ENCODE data around the gene ZNF23.

- TF ChIP-seq PRDM15 (CRISPR knock-in tag; IDR thresholded peaks at IDR 0.05) (no peak), RAD21 (IDR thresholded peaks at IDR 0.05; ENCODE audit: insufficient read depth, low read depth, low read length) (no peak), CTCF (IDR thresholded peaks at IDR 0.05 in 2 of 3, conservative IDR thresholded peaks at IDR 0.05 in 1 of 3; ENCODE audit: control insufficient read depth in 2 of 3, extremely low read depth in 1 of 3, insufficient read depth in 1 of 3, low read depth in 3 of 3, low read length in 3 of 3) (no peak), ETV6 (conservative IDR thresholded peaks at IDR 0.05 in 1 of 2, IDR thresholded peaks at IDR 0.05 in 1 of 2; ENCODE audit: borderline replicate concordance in 1 of 2, low read depth in 1 of 2) (no peak), POLR2A (IDR thresholded peaks at IDR 0.05; ENCODE audit: low read depth, low read length) (no peak), MAX (IDR thresholded peaks at IDR 0.05; ENCODE audit: low read depth, low read length) (no peak), NFXL1 (IDR thresholded peaks at IDR 0.05; ENCODE audit: borderline replicate concordance) (no peak)
Measured at GRCh38 chr16:71399801-71400563, 62.1 kb downstream of the ZNF23 start.

Measured in GM12878 (cell line).